H1 (cell line): ENCODE data around the gene VPS13D. TPM values are rescaled to one million over a fixed set of nuclear protein-coding genes. Genes with fewer than 3 reads are reported as not detected.

Experiments used
- CTCF ChIA-PET: fragments of 300-600 bp; sonication (Branson Sonifier 250); formaldehyde crosslinking; loops from one replicate; lab custom pipeline; 2021; ENCODE audit not compliant: partially characterized antibody; lab: Charles Lee
- POLR2A ChIA-PET: fragments of 300-600 bp; sonication (Branson Sonifier 250); formaldehyde crosslinking; loops from one replicate; lab custom pipeline; 2021; ENCODE audit warnings: inconsistent platforms; ENCODE audit not compliant: partially characterized antibody; lab: Charles Lee
- DNase-seq, 2 experiments: peaks; one replicate each; pipeline versions ENCODE4 v3.0.0 to v3.0.0-alpha.2; 2010 to 2022; ENCODE audit warnings: low spot score in 2 of 2, low read depth in 1 of 2, mixed read lengths in 1 of 2
- FAIRE-seq: peaks from 2 replicates; lab custom pipeline; 2011; peaks lifted over from hg19 to GRCh38; lab: Jason Lieb, UNC
- H2AFZ ChIP-seq: 2 replicates; pipeline ENCODE4 v1.8.1; 2012; ENCODE audit warnings: low read length, inconsistent platforms
- H2AK5ac ChIP-seq: 2 replicates; pipeline ENCODE4 v1.6.1; 2013; ENCODE audit warnings: low read depth, low read length
- H2BK120ac ChIP-seq: replicated peaks from 2 replicates; pipeline ENCODE3; 2013; ENCODE audit warnings: low read depth, low read length, inconsistent platforms
- H2BK12ac ChIP-seq: 2 replicates; pipeline ENCODE4 v1.6.1; 2013; ENCODE audit warnings: low read depth, low read length
- H2BK15ac ChIP-seq: 2 replicates; pipeline ENCODE4 v1.6.1; 2013; ENCODE audit warnings: low read length
- H2BK20ac ChIP-seq: 2 replicates; pipeline ENCODE4 v1.6.1; 2013; ENCODE audit warnings: low read length
- H2BK5ac ChIP-seq: 2 replicates; pipeline ENCODE4 v1.6.1; 2013; ENCODE audit warnings: low read depth, low read length
- H3K14ac ChIP-seq: 2 replicates; pipeline ENCODE4 v1.6.1; 2013; ENCODE audit warnings: inconsistent platforms; ENCODE audit not compliant: insufficient read length
- H3K18ac ChIP-seq: 2 replicates; pipeline ENCODE4 v1.6.1; 2013; ENCODE audit warnings: low read length; ENCODE audit errors: extremely low read depth
- H3K23ac ChIP-seq: 2 replicates; pipeline ENCODE4 v1.6.1; 2013; ENCODE audit warnings: inconsistent platforms; ENCODE audit not compliant: insufficient read length
- H3K23me2 ChIP-seq: 2 replicates; pipeline ENCODE4 v1.6.1; 2013; ENCODE audit warnings: low read depth, low read length
- H3K27ac ChIP-seq: 2 replicates; pipeline ENCODE4 v1.6.1; 2011; ENCODE audit warnings: low read depth, low read length, inconsistent platforms
- H3K27me3 ChIP-seq, 4 experiments: replicated peaks in 1 of 4; 1 replicate in 1 of 4; 2 replicates in 3 of 4; pipeline versions ENCODE4 v1.6.1 to v1.8.1; 2011 to 2013; ENCODE audit warnings: low read length in 3 of 4, mild to moderate bottlenecking in 3 of 4, inconsistent platforms in 2 of 4, mixed read lengths in 2 of 4, moderate library complexity in 1 of 4; ENCODE audit not compliant: control insufficient read depth in 3 of 4, insufficient read depth in 3 of 4; ENCODE audit errors: extremely low read depth in 1 of 4
- H3K36me3 ChIP-seq, 4 experiments: 2 replicates each; pipeline versions ENCODE4 v1.6.1 to v1.8.1; 2011 to 2013; ENCODE audit warnings: mild to moderate bottlenecking in 4 of 4, low read length in 3 of 4, moderate library complexity in 2 of 4, control low read depth in 1 of 4, inconsistent platforms in 1 of 4; ENCODE audit not compliant: insufficient read depth in 4 of 4, control insufficient read depth in 2 of 4
- H3K4ac ChIP-seq: replicated peaks from 2 replicates; pipeline ENCODE3; 2013; ENCODE audit warnings: low read length, low read depth, mixed read lengths, inconsistent platforms; ENCODE audit not compliant: insufficient read length
- H3K4me1 ChIP-seq, 4 experiments: replicated peaks in 1 of 4; 1 replicate in 1 of 4; 2 replicates in 3 of 4; pipeline versions ENCODE4 v1.6.1 to v1.8.1; 2011 to 2013; ENCODE audit warnings: low read length in 3 of 4, inconsistent platforms in 2 of 4, mixed read lengths in 1 of 4; ENCODE audit not compliant: insufficient read depth in 4 of 4, control insufficient read depth in 3 of 4
- H3K4me2 ChIP-seq, 2 experiments: 2 replicates each; pipeline versions ENCODE4 v1.6.1 to v1.8.1; 2011 to 2013; ENCODE audit warnings: low read depth in 2 of 2, low read length in 2 of 2, control low read depth in 1 of 2, inconsistent platforms in 1 of 2, mild to moderate bottlenecking in 1 of 2; ENCODE audit not compliant: insufficient read depth in 1 of 2
- H3K4me3 ChIP-seq, 4 experiments: fragments of 200-600, 300-600 bp in 1 of 4; sonication (generic), shearing (Covaris generic), sonication (Bioruptor Twin) in 1 of 4; 2 replicates each; pipeline versions ENCODE4 v1.5.1 to v1.8.1; 2011 to 2016; ENCODE audit warnings: low read length in 4 of 4, low read depth in 3 of 4, control low read depth in 2 of 4, inconsistent platforms in 2 of 4, mild to moderate bottlenecking in 2 of 4, mixed read lengths in 1 of 4, moderate library complexity in 1 of 4; ENCODE audit not compliant: insufficient read depth in 2 of 4; ENCODE audit errors: extremely low read depth in 1 of 4
- H3K56ac ChIP-seq: replicated peaks from 2 replicates; pipeline ENCODE3; 2013; ENCODE audit warnings: low read depth, mild to moderate bottlenecking, mixed read lengths, low read length, inconsistent platforms; ENCODE audit not compliant: insufficient read length
- H3K79me1 ChIP-seq: 2 replicates; pipeline ENCODE4 v1.6.1; 2013; ENCODE audit warnings: low read depth, low read length, control low read depth
- H3K79me2 ChIP-seq, 2 experiments: 2 replicates each; pipeline versions ENCODE4 v1.6.1 to v1.8.1; 2012 to 2013; ENCODE audit warnings: low read length in 2 of 2, mild to moderate bottlenecking in 2 of 2, inconsistent platforms in 1 of 2; ENCODE audit not compliant: insufficient read depth in 2 of 2, control insufficient read depth in 1 of 2
- H3K9ac ChIP-seq, 4 experiments: replicated peaks in 1 of 4; 1 replicate in 1 of 4; 2 replicates in 3 of 4; pipeline versions ENCODE4 v1.6.1 to v1.8.1; 2011 to 2013; ENCODE audit warnings: low read depth in 3 of 4, low read length in 3 of 4, control low read depth in 2 of 4, mild to moderate bottlenecking in 2 of 4, moderate library complexity in 2 of 4, inconsistent platforms in 1 of 4; ENCODE audit errors: extremely low read depth in 1 of 4
- H3K9me3 ChIP-seq, 2 experiments: 2 replicates each; pipeline versions ENCODE4 v1.6.1 to v1.8.1; 2012 to 2013; ENCODE audit warnings: mild to moderate bottlenecking in 2 of 2, moderate library complexity in 2 of 2, control low read depth in 1 of 2, inconsistent platforms in 1 of 2, low read depth in 1 of 2, low read length in 1 of 2, mixed read lengths in 1 of 2; ENCODE audit not compliant: insufficient read depth in 2 of 2
- H4K20me1 ChIP-seq, 2 experiments: replicated peaks in 1 of 2; 2 replicates each; pipeline versions ENCODE3 to v1.8.1; 2011 to 2013; ENCODE audit warnings: inconsistent platforms in 2 of 2, low read length in 2 of 2, mild to moderate bottlenecking in 1 of 2; ENCODE audit not compliant: insufficient read depth in 2 of 2, control insufficient read depth in 1 of 2
- H4K5ac ChIP-seq: 2 replicates; pipeline ENCODE4 v1.6.1; 2013; ENCODE audit warnings: low read length, low read depth, mixed read lengths, inconsistent platforms; ENCODE audit not compliant: insufficient read length
- H4K8ac ChIP-seq: 2 replicates; pipeline ENCODE4 v1.8.0; 2013; ENCODE audit warnings: mild to moderate bottlenecking, moderate library complexity, low read length, inconsistent platforms; ENCODE audit not compliant: insufficient read depth; ENCODE audit errors: extremely low read depth
- H4K91ac ChIP-seq: replicated peaks from 2 replicates; pipeline ENCODE3; 2013; ENCODE audit warnings: low read length, mixed read lengths, inconsistent platforms; ENCODE audit not compliant: insufficient read length
- ASH2L ChIP-seq: fragments of 200-600, 300-600 bp; sonication (generic); IDR thresholded peaks from one replicate; pipeline ENCODE4 v1.7.1; 2017; ENCODE audit warnings: low read length
- CTCF ChIP-seq, 3 experiments: IDR thresholded peaks; 1 replicate in 2 of 3; 2 replicates in 1 of 3; pipeline versions ENCODE4 v1.5.1 to v1.6.1; 2011; ENCODE audit warnings: low read length in 3 of 3, mild to moderate bottlenecking in 3 of 3, inconsistent platforms in 2 of 3, low read depth in 1 of 3, moderate library complexity in 1 of 3; ENCODE audit not compliant: insufficient read depth in 1 of 3; ENCODE audit errors: control extremely low read depth in 1 of 3
- EGR1 ChIP-seq: IDR thresholded peaks from 2 replicates; pipeline ENCODE4 v1.6.1; 2011; ENCODE audit warnings: low read depth, low read length, borderline replicate concordance
- EZH2 ChIP-seq: fragments of 200-600 bp; sonication (generic); IDR thresholded peaks from 2 replicates; pipeline ENCODE4 v1.7.1; 2012; ENCODE audit warnings: low read depth, mild to moderate bottlenecking, moderate library complexity, low read length, inconsistent platforms; ENCODE audit not compliant: severe bottlenecking
- POLR2A ChIP-seq, 2 experiments: IDR thresholded peaks; 1 replicate in 1 of 2; 2 replicates in 1 of 2; pipeline ENCODE4 v1.6.1; 2011; ENCODE audit warnings: low read depth in 2 of 2, low read length in 2 of 2, mild to moderate bottlenecking in 2 of 2; ENCODE audit errors: control extremely low read depth in 1 of 2
- RFX5 ChIP-seq: IDR thresholded peaks from 2 replicates; pipeline ENCODE4 v1.6.1; 2011; ENCODE audit warnings: low read depth, low read length, improper control_type of control experiment, borderline replicate concordance
- SIX5 ChIP-seq: IDR thresholded peaks from 2 replicates; pipeline ENCODE4 v1.6.1; 2011; ENCODE audit warnings: mild to moderate bottlenecking, low read depth, low read length
- WGBS, 2 experiments: shearing (Covaris generic) in 1 of 2; methylation state at CpG; one replicate each; pipeline versions ENCODE4 v1.1.6 to v1.1.7; 2013 to 2015; ENCODE audit warnings: low lambda C conversion rate in 2 of 2, mixed read lengths in 2 of 2, inconsistent platforms in 1 of 2, low coverage in 1 of 2, missing lambda C conversion rate in 1 of 2; ENCODE audit not compliant: insufficient replicate concordance in 2 of 2, insufficient coverage in 1 of 2, insufficient read length in 1 of 2; ENCODE audit errors: extremely low coverage in 1 of 2, missing lambda C conversion rate in 1 of 2; 5-methylcytosine and 5-hydroxymethylcytosine counted together
- polyA plus RNA-seq, 7 experiments: library from polyadenylated mRNA; depleted of rRNA in 3 of 7; stranded (reverse) in 5 of 7; unstranded in 2 of 7; fragments of >200 nt in 5 of 7; fragments of 200-250 nt in 2 of 7; gene quantifications; 1 replicate in 5 of 7; 2 replicates in 1 of 7; 4 replicates in 1 of 7; pipeline versions ENCODE4 v1.2.1 to v1.2.3, GENCODE V29; 2011 to 2013; ENCODE audit warnings: missing spikeins in 2 of 7, mixed read lengths in 2 of 7
- total RNA-seq: library from RNA; stranded (reverse); fragmentation: NEBNext Ultra II Directional; extraction: Animal tissue kit (Norgen Biotek cat#: 25700); gene quantifications from 2 replicates; pipeline ENCODE4 v1.2.1, GENCODE V29; 2021

VPS13D gene
- total and polyA plus RNA-seq, 2 of the 8 experiments (the other 6 are each of a cell fraction or from before 2014, with no cell fraction given): 10.9 to 31.2 TPM

- Histone ChIP-seq H3K4me2 (no peak overlapping the region), H3K36me3 (no peaks in the 10 kb centered on the region), H2BK20ac (no peak overlapping the region), H4K5ac (no peak overlapping the region), H3K9me3 (no peaks in the 10 kb centered on the region), H3K23me2 (no peaks in the 10 kb centered on the region), H2AK5ac (no peak overlapping the region), H2BK15ac (no peak overlapping the region), H3K23ac (no peak overlapping the region), H3K27me3 (no peaks in the 10 kb centered on the region), H3K56ac (no peak overlapping the region), H2BK12ac (no peak overlapping the region), H4K20me1 (no peaks in the 10 kb centered on the region), H2BK5ac (no peak overlapping the region), H3K4ac (no peak overlapping the region), H3K18ac (no peak overlapping the region), H3K14ac (no peak overlapping the region), H4K91ac (no peak overlapping the region), H2AFZ (no peak overlapping the region), H3K4me1 (no peaks in the 10 kb centered on the region; a peak in 1 of 7 replicates), H3K79me2 (no peaks in the 10 kb centered on the region), H3K27ac (no peak overlapping the region), H2BK120ac (no peak overlapping the region), H3K4me3 (no peak overlapping the region), H4K8ac (no peak overlapping the region), H3K79me1 (no peaks in the 10 kb centered on the region), H3K9ac (no peak overlapping the region)
- no peak for DNase-seq
- POLR2A ChIA-PET: no interaction called here
- TF ChIP-seq RFX5 (no peak), POLR2A (IDR thresholded peaks at IDR 0.05; ENCODE audit: control extremely low read depth in 1 of 2, low read depth in 2 of 2, low read length in 2 of 2) (no peak), EGR1 (no peak), ASH2L (no peak), SIX5 (no peak), CTCF (IDR thresholded peaks at IDR 0.05; ENCODE audit: control extremely low read depth in 1 of 3, insufficient read depth in 1 of 3, low read depth in 1 of 3, low read length in 3 of 3) (no peak), EZH2 (no peak)
- CTCF ChIA-PET: no interaction called here
- FAIRE-seq: no peak
- WGBS, 2 experiments: 82 to 100% methylated on average over 1 to 3 of the region's 3 CpGs
Measured at GRCh38 chr1:12465126-12465525, 235.3 kb downstream of the VPS13D start.
